NCI-H748 (cell line): ENCODE data around the gene UBE2Z.
"Not testable (repeated sequence)": the region's sequence is repeated elsewhere in the genome, so short reads cannot be mapped to it uniquely, and the experiment has no call there.

ENCODE experiments used
- DNase-seq: peaks from one replicate; lab custom pipeline; 2025; ENCODE audit not compliant: unreplicated experiment; lab: John Stamatoyannopoulos, UW

Gene UBE2Z

GRCh38 chr17:48908047-48908843 is at the start of gene UBE2Z:
UBE2Z (plus strand) TSS chr17:48908407; CDS start chr17:48908504, 97 bp downstream.
- peak; percentile 95 for DNase-seq

GRCh38 chr17:48860034-48860433 is 48.2 kb upstream of the UBE2Z start:
- no peak for DNase-seq

GRCh38 chr17:48860456-48860855 is 47.8 kb upstream of the UBE2Z start:
- no peak for DNase-seq

- DNase-seq: no peak
These were observed 39.2 kb upstream of the UBE2Z start for GRCh38 chr17:48868916-48869500.

- DNase-seq: no peak
These were observed 38.3 kb upstream of the UBE2Z start for GRCh38 chr17:48869821-48870318.

- no peak for DNase-seq
These were observed 37.1 kb upstream of the UBE2Z start for GRCh38 chr17:48871035-48871550.

- no peak for DNase-seq
These were observed 36.5 kb upstream of the UBE2Z start for GRCh38 chr17:48871551-48872351.

GRCh38 chr17:48872409-48872808 is 35.8 kb upstream of the UBE2Z start:
- not testable (repeated sequence) for DNase-seq

GRCh38 chr17:48873209-48873608 is 35.0 kb upstream of the UBE2Z start:
- no peak for DNase-seq

- no peak for DNase-seq
These were observed 34.3 kb upstream of the UBE2Z start for GRCh38 chr17:48873696-48874443.

GRCh38 chr17:48878920-48879898 is 29.0 kb upstream of the UBE2Z start:
- peak; percentile 71 for DNase-seq

- no peak for DNase-seq
These were observed 25.9 kb upstream of the UBE2Z start for GRCh38 chr17:48882272-48882671.

- no peak for DNase-seq
These were observed 25.0 kb upstream of the UBE2Z start for GRCh38 chr17:48883171-48883570.

GRCh38 chr17:48890086-48890485 is 18.1 kb upstream of the UBE2Z start:
- no peak for DNase-seq

- peak; percentile 20 for DNase-seq
These were observed 15.1 kb upstream of the UBE2Z start for GRCh38 chr17:48892940-48893645.

GRCh38 chr17:48893646-48894508 is 14.3 kb upstream of the UBE2Z start:
- DNase-seq: no peak

GRCh38 chr17:48894886-48895285 is 13.3 kb upstream of the UBE2Z start:
- no peak for DNase-seq

GRCh38 chr17:48901241-48901640 is 7.0 kb upstream of the UBE2Z start:
- no peak for DNase-seq
